HG02642 (cell line): ENCODE results near the gene TFF2.

Experiments used
- ATAC-seq: cut with Tn5 transposase; IDR thresholded peaks from one replicate; pipeline ENCODE4 v1.9.1; 2021; ENCODE audit warnings: mild to moderate bottlenecking; ENCODE audit not compliant: unreplicated experiment, poor library complexity

The TFF2 gene

GRCh38 chr21:42348762-42349161 is 2.0 kb downstream of the TFF2 start:
- no peak for ATAC-seq

GRCh38 chr21:42347601-42348327 is 3.0 kb downstream of the TFF2 start:
- ATAC-seq = no peak

- ATAC-seq = no peak
Measured at GRCh38 chr21:42346866-42347600, 3.8 kb downstream of the TFF2 start.

GRCh38 chr21:42346441-42346840 is 4.4 kb downstream of the TFF2 start:
- ATAC-seq = no peak

- ATAC-seq = no peak
Measured at GRCh38 chr21:42344631-42345030, 6.2 kb downstream of the TFF2 start.

GRCh38 chr21:42343963-42344510 is 6.8 kb downstream of the TFF2 start:
- ATAC-seq = no peak

GRCh38 chr21:42343556-42343955 is 7.2 kb downstream of the TFF2 start:
- no peak for ATAC-seq

- ATAC-seq = no peak
Measured at GRCh38 chr21:42343101-42343500, 7.7 kb downstream of the TFF2 start.

- ATAC-seq = no peak
Measured at GRCh38 chr21:42341776-42342542, 8.8 kb downstream of the TFF2 start.

GRCh38 chr21:42340187-42341050 is 10.4 kb downstream of the TFF2 start:
- ATAC-seq = no peak

GRCh38 chr21:42338729-42339715 is 11.8 kb downstream of the TFF2 start:
- ATAC-seq = no peak

- ATAC-seq = no peak
Measured at GRCh38 chr21:42337830-42338728, 12.7 kb downstream of the TFF2 start.

GRCh38 chr21:42337276-42337675 is 13.5 kb downstream of the TFF2 start:
- ATAC-seq = no peak

- ATAC-seq = no peak
Measured at GRCh38 chr21:42336054-42336453, 14.7 kb downstream of the TFF2 start.

- ATAC-seq = no peak
Measured at GRCh38 chr21:42332557-42333317, 18.1 kb downstream of the TFF2 start.

GRCh38 chr21:42331660-42332059 is 19.1 kb downstream of the TFF2 start:
- ATAC-seq = no peak
